AG08395 (cell line): Measurements from ENCODE around the gene CUEDC2.
"Not testable (repeated sequence)": the region's sequence is repeated elsewhere in the genome, so short reads cannot be mapped to it uniquely, and the experiment has no call there.

ENCODE experiments used
- DNase-seq: peaks from one replicate; pipeline ENCODE4 v3.0.0; 2012; ENCODE audit warnings: mixed read lengths, low spot score

Gene CUEDC2

GRCh38 chr10:102454662-102455487 is 22.5 kb upstream of the CUEDC2 start:
- not testable (repeated sequence) for DNase-seq

GRCh38 chr10:102453502-102453901 is 21.1 kb upstream of the CUEDC2 start:
- DNase-seq, result no peak

GRCh38 chr10:102452672-102453340 is 20.4 kb upstream of the CUEDC2 start:
- DNase-seq, result peak; percentile 71

GRCh38 chr10:102451105-102451969 is 19.0 kb upstream of the CUEDC2 start, which contains the start of gene C10orf95:
Gene C10orf95 (minus strand): TSS chr10:102451543. CDS start chr10:102451093, 450 bp downstream.
- DNase-seq, result no peak

GRCh38 chr10:102450374-102451104 is 18.2 kb upstream of the CUEDC2 start:
- peak; percentile 82 for DNase-seq

- no peak for DNase-seq
These were observed 17.7 kb upstream of the CUEDC2 start for GRCh38 chr10:102450124-102450373.

GRCh38 chr10:102449321-102450123 is 17.1 kb upstream of the CUEDC2 start:
- DNase-seq, result no peak

GRCh38 chr10:102444851-102445250 is 12.5 kb upstream of the CUEDC2 start:
- DNase-seq, result no peak

GRCh38 chr10:102438374-102438773 is 6.0 kb upstream of the CUEDC2 start:
- DNase-seq, result no peak

GRCh38 chr10:102437515-102437914 is 5.1 kb upstream of the CUEDC2 start:
- no peak for DNase-seq

GRCh38 chr10:102436312-102436711 is 3.9 kb upstream of the CUEDC2 start:
- no peak for DNase-seq

- DNase-seq, result no peak
These were observed 3.3 kb upstream of the CUEDC2 start for GRCh38 chr10:102435529-102436233.

- DNase-seq, result no peak
These were observed 2.7 kb upstream of the CUEDC2 start for GRCh38 chr10:102435133-102435497.

GRCh38 chr10:102434394-102435132 is 2.2 kb upstream of the CUEDC2 start:
- peak; percentile 52 for DNase-seq

GRCh38 chr10:102433619-102434046 is 1.3 kb upstream of the CUEDC2 start:
- DNase-seq, result no peak

- peak; percentile 52 for DNase-seq
These were observed 786 bp downstream of the CUEDC2 start for GRCh38 chr10:102431452-102432124.

GRCh38 chr10:102429468-102429867 is 2.9 kb downstream of the CUEDC2 start:
- no peak for DNase-seq

- DNase-seq, result no peak
These were observed 5.5 kb downstream of the CUEDC2 start for GRCh38 chr10:102426803-102427287.

GRCh38 chr10:102425444-102425843 is 6.9 kb downstream of the CUEDC2 start:
- DNase-seq, result no peak
